Measurements from ENCODE around the gene MRGPRD.

DNA sequence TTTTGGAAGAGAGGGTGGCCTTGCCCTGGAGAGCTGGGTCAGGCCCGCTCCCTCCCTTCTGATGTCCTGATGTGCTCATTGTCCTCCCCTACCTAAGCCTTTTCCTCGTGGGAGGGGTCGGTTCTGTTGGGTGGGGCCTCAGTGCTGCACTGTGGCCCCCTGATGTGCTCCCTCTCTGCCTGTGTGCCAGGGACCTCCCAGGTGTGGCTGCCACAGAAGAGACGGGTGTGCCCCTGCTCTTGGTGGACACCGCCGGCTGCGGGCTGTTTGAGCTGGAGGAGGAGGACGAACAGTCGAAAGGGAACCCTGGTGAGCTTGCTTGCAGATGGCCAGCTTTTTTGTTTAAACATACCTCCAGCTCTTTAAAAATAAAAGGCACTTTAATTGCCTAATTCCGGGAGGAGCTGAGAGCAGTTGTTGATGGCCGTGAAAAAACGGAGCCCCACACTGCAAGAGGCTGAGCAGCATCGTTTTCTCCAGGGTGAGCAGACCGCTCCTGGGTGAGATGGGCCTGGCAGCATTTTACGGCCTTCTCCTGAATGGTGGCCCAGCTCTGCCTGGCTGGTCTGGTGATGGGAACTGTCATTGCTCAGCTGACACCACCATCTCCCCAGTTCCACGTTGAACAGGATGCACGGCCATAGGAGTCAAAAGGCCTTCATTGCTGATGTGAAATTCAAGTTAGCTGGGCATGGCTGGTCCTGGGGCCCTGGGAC is 47.0 kb downstream of the MRGPRD start:
- TF ChIP-seq POLR2A (IDR thresholded peaks at IDR 0.05), result no peak
- TF ChIP-seq, protein P1, sequence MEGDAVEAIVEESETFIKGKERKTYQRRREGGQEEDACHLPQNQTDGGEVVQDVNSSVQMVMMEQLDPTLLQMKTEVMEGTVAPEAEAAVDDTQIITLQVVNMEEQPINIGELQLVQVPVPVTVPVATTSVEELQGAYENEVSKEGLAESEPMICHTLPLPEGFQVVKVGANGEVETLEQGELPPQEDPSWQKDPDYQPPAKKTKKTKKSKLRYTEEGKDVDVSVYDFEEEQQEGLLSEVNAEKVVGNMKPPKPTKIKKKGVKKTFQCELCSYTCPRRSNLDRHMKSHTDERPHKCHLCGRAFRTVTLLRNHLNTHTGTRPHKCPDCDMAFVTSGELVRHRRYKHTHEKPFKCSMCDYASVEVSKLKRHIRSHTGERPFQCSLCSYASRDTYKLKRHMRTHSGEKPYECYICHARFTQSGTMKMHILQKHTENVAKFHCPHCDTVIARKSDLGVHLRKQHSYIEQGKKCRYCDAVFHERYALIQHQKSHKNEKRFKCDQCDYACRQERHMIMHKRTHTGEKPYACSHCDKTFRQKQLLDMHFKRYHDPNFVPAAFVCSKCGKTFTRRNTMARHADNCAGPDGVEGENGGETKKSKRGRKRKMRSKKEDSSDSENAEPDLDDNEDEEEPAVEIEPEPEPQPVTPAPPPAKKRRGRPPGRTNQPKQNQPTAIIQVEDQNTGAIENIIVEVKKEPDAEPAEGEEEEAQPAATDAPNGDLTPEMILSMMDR (IDR thresholded peaks at IDR 0.05), result no peak

Data from suprapubic skin (tissue), 3 donors.